HepG2 (cell line): ENCODE results near the gene STRN3.

ENCODE experiments used
- ADNP ChIP-seq: sonication (generic); formaldehyde crosslinking; IDR thresholded peaks from 2 replicates; pipeline ENCODE4 v1.4.0; 2020; ENCODE audit warnings: missing genetic modification reagents
- EP300 ChIP-seq, 3 experiments: sonication (generic) in 1 of 3; formaldehyde crosslinking in 1 of 3; IDR thresholded peaks; 2 replicates each; pipeline versions ENCODE4 v1.5.1 to v1.6.1; 2011 to 2020; ENCODE audit warnings: low read depth in 2 of 3, low read length in 2 of 3, borderline replicate concordance in 1 of 3, improper control_type of control experiment in 1 of 3, mild to moderate bottlenecking in 1 of 3, missing genetic modification reagents in 1 of 3, moderate library complexity in 1 of 3
- FOXJ3 ChIP-seq: sonication (generic); formaldehyde crosslinking; IDR thresholded peaks from 2 replicates; pipeline ENCODE4 v1.4.0; 2020; ENCODE audit warnings: missing genetic modification reagents, mild to moderate bottlenecking, borderline replicate concordance
- NFIC ChIP-seq: IDR thresholded peaks from 2 replicates; pipeline ENCODE4 v1.6.1; 2012; ENCODE audit warnings: mild to moderate bottlenecking, low read length, inconsistent platforms
- POGZ ChIP-seq: sonication (generic); formaldehyde crosslinking; IDR thresholded peaks from 2 replicates; pipeline ENCODE4 v1.4.0; 2020; ENCODE audit warnings: mild to moderate bottlenecking, missing genetic modification reagents
- POLR2AphosphoS5 ChIP-seq: IDR thresholded peaks from 2 replicates; pipeline ENCODE4 v1.6.1; 2012; ENCODE audit warnings: low read depth, low read length
- RNF2 ChIP-seq: fragments of 450-650 bp; conservative IDR thresholded peaks from 2 replicates; pipeline ENCODE4 v1.6.1; 2016; ENCODE audit warnings: low read depth
- U2AF1 ChIP-seq: fragments of 200-400 bp; formaldehyde crosslinking; optimal IDR thresholded peaks from 2 replicates; pipeline ENCODE3; 2017; ENCODE audit warnings: mild to moderate bottlenecking, low read depth, low read length
- ZBTB1 ChIP-seq: sonication (generic); formaldehyde crosslinking; IDR thresholded peaks from 2 replicates; pipeline ENCODE4 v1.4.0; 2020; ENCODE audit warnings: missing genetic modification reagents, borderline replicate concordance
- TF ChIP-seq, protein P1 (sequence below): sonication (generic); formaldehyde crosslinking; IDR thresholded peaks from 2 replicates; pipeline ENCODE4 v1.5.0; 2020; ENCODE audit warnings: mild to moderate bottlenecking, missing genetic modification reagents, moderate library complexity

DNA sequence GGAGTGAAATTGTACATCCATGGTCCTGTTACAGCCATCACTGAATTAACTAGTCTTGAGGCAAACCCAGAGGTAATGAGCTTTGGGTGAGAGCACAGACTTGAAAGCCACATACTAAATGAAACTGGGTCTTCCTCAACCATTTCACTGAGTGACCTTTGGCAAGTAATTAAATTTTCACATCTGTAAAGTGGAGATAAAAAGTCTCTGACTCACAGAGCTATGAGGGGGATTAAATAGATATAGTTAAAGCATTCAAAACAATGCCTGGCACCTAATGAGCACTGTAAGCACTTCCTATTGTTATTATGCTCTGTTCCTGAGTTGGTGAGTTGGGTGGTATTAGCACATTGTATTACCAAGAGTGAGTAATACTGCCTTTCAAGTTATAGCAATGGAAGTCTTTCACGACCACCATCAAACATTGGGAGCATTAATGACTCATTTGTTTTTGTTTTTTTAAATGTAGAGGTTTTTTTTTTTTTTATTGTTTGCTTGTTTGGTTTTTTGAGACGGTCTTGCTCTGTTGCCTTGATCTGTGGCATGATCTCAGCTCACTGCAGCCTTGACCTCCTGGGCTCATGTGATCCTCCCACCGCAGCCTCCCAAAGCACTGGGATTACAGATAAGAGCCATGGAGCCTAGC, 12.5 kb upstream of the STRN3 start:
- 0 out of 2 replicates have a peak, but pooled peaks have one; percentile 37 for TF ChIP-seq ADNP (CRISPR knock-in tag)
- TF ChIP-seq EP300 (IDR thresholded peaks at IDR 0.05; ENCODE audit: low read depth in 2 of 2, low read length in 2 of 2), result peak in 1 of 2 experiments; percentile 68; a peak in 1 of 4 replicates
- no peak for TF ChIP-seq EP300 (CRISPR knock-in tag; IDR thresholded peaks at IDR 0.05; ENCODE audit: borderline replicate concordance)
- no peak for TF ChIP-seq RNF2
- TF ChIP-seq, protein P1, sequence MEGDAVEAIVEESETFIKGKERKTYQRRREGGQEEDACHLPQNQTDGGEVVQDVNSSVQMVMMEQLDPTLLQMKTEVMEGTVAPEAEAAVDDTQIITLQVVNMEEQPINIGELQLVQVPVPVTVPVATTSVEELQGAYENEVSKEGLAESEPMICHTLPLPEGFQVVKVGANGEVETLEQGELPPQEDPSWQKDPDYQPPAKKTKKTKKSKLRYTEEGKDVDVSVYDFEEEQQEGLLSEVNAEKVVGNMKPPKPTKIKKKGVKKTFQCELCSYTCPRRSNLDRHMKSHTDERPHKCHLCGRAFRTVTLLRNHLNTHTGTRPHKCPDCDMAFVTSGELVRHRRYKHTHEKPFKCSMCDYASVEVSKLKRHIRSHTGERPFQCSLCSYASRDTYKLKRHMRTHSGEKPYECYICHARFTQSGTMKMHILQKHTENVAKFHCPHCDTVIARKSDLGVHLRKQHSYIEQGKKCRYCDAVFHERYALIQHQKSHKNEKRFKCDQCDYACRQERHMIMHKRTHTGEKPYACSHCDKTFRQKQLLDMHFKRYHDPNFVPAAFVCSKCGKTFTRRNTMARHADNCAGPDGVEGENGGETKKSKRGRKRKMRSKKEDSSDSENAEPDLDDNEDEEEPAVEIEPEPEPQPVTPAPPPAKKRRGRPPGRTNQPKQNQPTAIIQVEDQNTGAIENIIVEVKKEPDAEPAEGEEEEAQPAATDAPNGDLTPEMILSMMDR (CRISPR knock-in tag), result no peak
- TF ChIP-seq U2AF1, result no peak
- TF ChIP-seq ZBTB1, result no peak
- TF ChIP-seq POLR2AphosphoS5, result no peak
- no peak; the same call in 1 of the 2 replicates for TF ChIP-seq NFIC
- peak; percentile 88 for TF ChIP-seq POGZ (CRISPR knock-in tag)
- no peak; the same call in 1 of the 2 replicates for TF ChIP-seq FOXJ3
